GM23248 (cell line): Measurements from ENCODE around the gene ATF1. TPM values are rescaled to one million over a fixed set of nuclear protein-coding genes. Genes with fewer than 3 reads are reported as not detected.

Experiments
- DNase-seq: peaks from one replicate; pipeline ENCODE4 v3.0.0-alpha.2; 2015
- H2AFZ ChIP-seq: fragments of 200-600 bp; sonication (generic); 2 replicates; pipeline ENCODE4 v1.6.1; 2016; ENCODE audit warnings: antibody characterized with exemption
- H3F3A ChIP-seq: fragments of 200-600 bp; sonication (generic); 2 replicates; pipeline ENCODE4 v1.6.1; 2016; ENCODE audit warnings: mild to moderate bottlenecking, antibody characterized with exemption, mixed run types; ENCODE audit not compliant: insufficient read depth
- H3K27ac ChIP-seq: fragments of 200-600 bp; sonication (generic); 2 replicates; pipeline ENCODE4 v1.5.1; 2016; ENCODE audit warnings: mild to moderate bottlenecking
- H3K27me3 ChIP-seq: fragments of 200-600 bp; sonication (generic); replicated peaks from 2 replicates; pipeline ENCODE4 v1.6.1; 2016; ENCODE audit warnings: mild to moderate bottlenecking; ENCODE audit not compliant: insufficient read depth
- H3K36me3 ChIP-seq: fragments of 200-600 bp; sonication (generic); 2 replicates; pipeline ENCODE4 v1.6.1; 2016; ENCODE audit warnings: low read depth, mild to moderate bottlenecking
- H3K4me1 ChIP-seq: fragments of 200-600 bp; sonication (generic); 2 replicates; pipeline ENCODE4 v1.6.1; 2016; ENCODE audit warnings: mild to moderate bottlenecking; ENCODE audit not compliant: insufficient read depth
- H3K4me2 ChIP-seq: fragments of 200-600 bp; sonication (generic); one replicate; pipeline ENCODE4 v1.6.1; 2016; ENCODE audit warnings: mild to moderate bottlenecking; ENCODE audit not compliant: unreplicated experiment
- H3K4me3 ChIP-seq: fragments of 200-600 bp; sonication (generic); 2 replicates; pipeline ENCODE4 v1.5.1; 2016; ENCODE audit warnings: mild to moderate bottlenecking
- H3K79me2 ChIP-seq: fragments of 200-600 bp; sonication (generic); 2 replicates; pipeline ENCODE4 v1.6.1; 2016; ENCODE audit warnings: mild to moderate bottlenecking; ENCODE audit not compliant: insufficient read depth
- H3K9ac ChIP-seq: fragments of 200-600 bp; sonication (generic); 2 replicates; pipeline ENCODE4 v1.6.1; 2016; ENCODE audit warnings: mild to moderate bottlenecking
- H3K9me2 ChIP-seq: fragments of 200-600 bp; sonication (generic); 2 replicates; pipeline ENCODE4 v1.6.1; 2016; ENCODE audit warnings: mixed run types, mild to moderate bottlenecking, moderate library complexity; ENCODE audit not compliant: insufficient read depth
- H3K9me3 ChIP-seq: fragments of 200-600 bp; sonication (generic); one replicate; pipeline ENCODE4 v1.6.1; 2017; ENCODE audit warnings: low read depth
- H4K20me1 ChIP-seq: fragments of 200-600 bp; sonication (generic); 2 replicates; pipeline ENCODE4 v1.6.0; 2016; ENCODE audit not compliant: insufficient read depth
- EZH2 ChIP-seq: fragments of 200-600 bp; sonication (generic); IDR thresholded peaks from 2 replicates; pipeline ENCODE4 v1.6.1; 2018; ENCODE audit warnings: antibody characterized with exemption, mild to moderate bottlenecking; ENCODE audit not compliant: insufficient read depth, poor library complexity, severe bottlenecking
- EZH2phosphoT487 ChIP-seq: fragments of 200-600 bp; sonication (generic); IDR thresholded peaks from 2 replicates; pipeline ENCODE4 v1.6.1; 2018; ENCODE audit warnings: antibody characterized with exemption, moderate library complexity, mild to moderate bottlenecking, low read depth; ENCODE audit not compliant: insufficient read depth
- WGBS, 2 experiments: methylation state at CpG; one replicate each; pipeline ENCODE4 v1.1.6; 2015 to 2017; ENCODE audit warnings: low lambda C conversion rate in 2 of 2, low coverage in 1 of 2; ENCODE audit errors: missing lambda C conversion rate in 2 of 2; 5-methylcytosine and 5-hydroxymethylcytosine counted together
- in situ Hi-C: fragments of 300-500 bp; cut with MboI; formaldehyde crosslinking; loops from 2 replicates; pipeline ENCODE4 v1.15.0; 2020
- polyA plus RNA-seq: library from polyadenylated mRNA; unstranded; fragments of >200 nt; fragmentation: Nextera tagmentation; extraction: Ambion mirVana; gene quantifications from 2 replicates; pipeline ENCODE4 v1.2.1, GENCODE V29; 2016
- total RNA-seq: library from RNA; depleted of rRNA; stranded (reverse); fragments of >200 nt; shearing (Covaris generic); gene quantifications from 2 replicates; pipeline ENCODE4 v1.2.3, GENCODE V29; 2014

The ATF1 gene
- total and polyA plus RNA-seq, 2 experiments from 2014 or later: 24.0 to 30.6 TPM

GRCh38 chr12:50784501-50784900 lies 20.6 kb downstream of the ATF1 start:
- in situ Hi-C loops: no loop called here
- 90 to 93% methylated on average over 4 of the region's 4 CpGs for WGBS, 2 experiments
- no peak for TF ChIP-seq EZH2
- no peak for TF ChIP-seq EZH2phosphoT487

GRCh38 chr12:50785406-50786001 lies 21.6 kb downstream of the ATF1 start:
- WGBS, 2 experiments: 85 to 86% methylated on average over 3 of the region's 3 CpGs
- no peaks in the 10 kb centered on the region; the same call in none of the 2 replicates for H3K36me3 ChIP-seq

More at GRCh38 chr12:50784501-50784900, 20.6 kb downstream of the ATF1 start:
- Histone ChIP-seq H3K9ac (no peak overlapping the region), H3K4me1 (peaks cover 36% of the 10 kb centered on the region), H2AFZ (no peak overlapping the region), H4K20me1 (no peaks in the 10 kb centered on the region), H3K9me2 (no peaks in the 10 kb centered on the region), H3K79me2 (peaks cover 78% of the 10 kb centered on the region), H3F3A (peaks cover 31% of the 10 kb centered on the region), H3K36me3 (no peaks in the 10 kb centered on the region; the same call in none of the 2 replicates), H3K27me3 (no peaks in the 10 kb centered on the region), H3K27ac (no peak overlapping the region), H3K9me3 (no peaks in the 10 kb centered on the region), H3K4me3 (no peak overlapping the region), H3K4me2 (no peak overlapping the region)
- DNase-seq: no peak

GRCh38 chr12:50786498-50787231 lies 22.8 kb downstream of the ATF1 start:
- H3K9ac ChIP-seq: peak overlapping the region; percentile 72
- H4K20me1 ChIP-seq: no peaks in the 10 kb centered on the region
- 43 to 49% methylated on average over 3 of the region's 3 CpGs for WGBS, 2 experiments
- peak overlapping the region; percentile 66 for H3K4me2 ChIP-seq
- peaks cover 31% of the 10 kb centered on the region for H3F3A ChIP-seq
- peak; percentile 94 for DNase-seq
- peak overlapping the region; percentile 88 for H3K27ac ChIP-seq
- no peaks in the 10 kb centered on the region for H3K9me3 ChIP-seq
- H3K9me2 ChIP-seq: no peaks in the 10 kb centered on the region
- H2AFZ ChIP-seq: peak overlapping the region; percentile 54
- peaks cover 79% of the 10 kb centered on the region for H3K79me2 ChIP-seq
- H3K4me3 ChIP-seq: peak overlapping the region; percentile 37
- in situ Hi-C loops: no loop called here
- TF ChIP-seq EZH2phosphoT487 (no peak), EZH2 (no peak)
- peaks cover 36% of the 10 kb centered on the region for H3K4me1 ChIP-seq
- H3K27me3 ChIP-seq: no peaks in the 10 kb centered on the region
- H3K36me3 ChIP-seq: no peaks in the 10 kb centered on the region; the same call in 1 of the 2 replicates

More at GRCh38 chr12:50785406-50786001, 21.6 kb downstream of the ATF1 start:
- Histone ChIP-seq H3K27ac (peak overlapping the region; percentile 88), H3F3A (peaks cover 31% of the 10 kb centered on the region), H3K4me3 (no peak overlapping the region), H3K9me2 (no peaks in the 10 kb centered on the region), H3K27me3 (no peaks in the 10 kb centered on the region), H2AFZ (no peak overlapping the region), H3K4me2 (peak overlapping the region; percentile 66), H3K79me2 (peaks cover 79% of the 10 kb centered on the region), H3K4me1 (peaks cover 36% of the 10 kb centered on the region), H3K9me3 (no peaks in the 10 kb centered on the region), H3K9ac (peak overlapping the region; percentile 72; the same call in 1 of the 2 replicates), H4K20me1 (no peaks in the 10 kb centered on the region)
- in situ Hi-C loops: no loop called here
- TF ChIP-seq EZH2 (no peak), EZH2phosphoT487 (no peak)
- no peak for DNase-seq

GRCh38 chr12:50787618-50788017 lies 23.7 kb downstream of the ATF1 start:
- H3K9ac ChIP-seq: no peak overlapping the region; the same call in 1 of the 2 replicates

More at GRCh38 chr12:50787618-50788017, 23.7 kb downstream of the ATF1 start:
- H2AFZ ChIP-seq: no peak overlapping the region
- no peak for TF ChIP-seq EZH2
- TF ChIP-seq EZH2phosphoT487: no peak
- no peaks in the 10 kb centered on the region for H3K36me3 ChIP-seq
- no peaks in the 10 kb centered on the region for H3K27me3 ChIP-seq
- 96 to 99% methylated on average over 2 of the region's 2 CpGs for WGBS, 2 experiments
- in situ Hi-C loops: no loop called here
- H3K4me2 ChIP-seq: no peak overlapping the region
- no peaks in the 10 kb centered on the region for H3K9me2 ChIP-seq
- H3K4me1 ChIP-seq: peaks cover 36% of the 10 kb centered on the region
- peaks cover 31% of the 10 kb centered on the region for H3F3A ChIP-seq
- no peaks in the 10 kb centered on the region for H3K9me3 ChIP-seq
- no peak overlapping the region for H3K4me3 ChIP-seq
- no peaks in the 10 kb centered on the region for H4K20me1 ChIP-seq
- H3K27ac ChIP-seq: peak overlapping the region; percentile 88
- no peak for DNase-seq
- peaks cover 83% of the 10 kb centered on the region for H3K79me2 ChIP-seq
